ENCODE data around the gene ZNF431.

Gene ZNF431

GRCh38 chr19:21109116-21109515, 32.7 kb upstream of the ZNF431 start:
- TF ChIP-seq CTCF (IDR thresholded peaks at IDR 0.05; ENCODE audit: insufficient read depth, low read length, poor library complexity, severe bottlenecking), result no peak
- no peaks in the 10 kb centered on the region for H3K27me3 ChIP-seq (replicated peaks; ENCODE audit: control insufficient read depth, insufficient read depth, low read length)
- H3K36me3 ChIP-seq (ENCODE audit: control insufficient read depth, insufficient read depth, low read length), result peaks cover 1% of the 10 kb centered on the region; the same call in 1 of the 2 replicates

GRCh38 chr19:21110183-21110582, 31.7 kb upstream of the ZNF431 start:
- Histone ChIP-seq H3K27me3 (replicated peaks; ENCODE audit: control insufficient read depth, insufficient read depth, low read length) (no peaks in the 10 kb centered on the region), H3K4me3 (replicated peaks; ENCODE audit: low read depth, low read length) (no peak overlapping the region), H3K36me3 (ENCODE audit: control insufficient read depth, insufficient read depth, low read length) (peaks cover 1% of the 10 kb centered on the region; the same call in 1 of the 2 replicates)
- no peak for DNase-seq (ENCODE audit: extremely low read depth, insufficient read length)
- TF ChIP-seq CTCF (IDR thresholded peaks at IDR 0.05; ENCODE audit: insufficient read depth, low read length, poor library complexity, severe bottlenecking), result no peak

More at GRCh38 chr19:21109116-21109515, 32.7 kb upstream of the ZNF431 start:
- no peak for DNase-seq (ENCODE audit: extremely low read depth, insufficient read length)
- no peak overlapping the region for H3K4me3 ChIP-seq (replicated peaks; ENCODE audit: low read depth, low read length)

- DNase-seq (ENCODE audit: extremely low read depth, insufficient read length), result no peak
- no peak overlapping the region for H3K4me3 ChIP-seq (replicated peaks; ENCODE audit: low read depth, low read length)
- H3K36me3 ChIP-seq (ENCODE audit: control insufficient read depth, insufficient read depth, low read length), result peaks cover 3% of the 10 kb centered on the region; the same call in 1 of the 2 replicates
- no peaks in the 10 kb centered on the region for H3K27me3 ChIP-seq (replicated peaks; ENCODE audit: control insufficient read depth, insufficient read depth, low read length)
- no peak for TF ChIP-seq CTCF (IDR thresholded peaks at IDR 0.05; ENCODE audit: insufficient read depth, low read length, poor library complexity, severe bottlenecking)
These were observed 26.4 kb upstream of the ZNF431 start for GRCh38 chr19:21115430-21115829.

- Histone ChIP-seq H3K36me3 (ENCODE audit: control insufficient read depth, insufficient read depth, low read length) (peaks cover 3% of the 10 kb centered on the region; the same call in 1 of the 2 replicates), H3K4me3 (replicated peaks; ENCODE audit: low read depth, low read length) (no peak overlapping the region), H3K27me3 (replicated peaks; ENCODE audit: control insufficient read depth, insufficient read depth, low read length) (no peaks in the 10 kb centered on the region)
- no peak for TF ChIP-seq CTCF (IDR thresholded peaks at IDR 0.05; ENCODE audit: insufficient read depth, low read length, poor library complexity, severe bottlenecking)
- DNase-seq (ENCODE audit: extremely low read depth, insufficient read length), result no peak
These were observed 24.6 kb upstream of the ZNF431 start for GRCh38 chr19:21117041-21117907.

GRCh38 chr19:21126078-21126477, 15.8 kb upstream of the ZNF431 start:
- Histone ChIP-seq H3K27me3 (replicated peaks; ENCODE audit: control insufficient read depth, insufficient read depth, low read length) (no peaks in the 10 kb centered on the region), H3K4me3 (replicated peaks; ENCODE audit: low read depth, low read length) (no peak overlapping the region), H3K36me3 (ENCODE audit: control insufficient read depth, insufficient read depth, low read length) (no peaks in the 10 kb centered on the region)
- DNase-seq (ENCODE audit: extremely low read depth, insufficient read length), result no peak
- no peak for TF ChIP-seq CTCF (IDR thresholded peaks at IDR 0.05; ENCODE audit: insufficient read depth, low read length, poor library complexity, severe bottlenecking)

Measured in GM06990 (cell line).